Airway epithelial cell (primary cell): ENCODE results near the gene C7orf25. TPM values are rescaled to one million over a fixed set of nuclear protein-coding genes. Genes with fewer than 3 reads are reported as not detected.

Experiments
- total RNA-seq: library from RNA; depleted of rRNA; stranded (reverse); fragments of >200 nt; gene quantifications from 2 replicates; pipeline ENCODE4 v1.2.3, GENCODE V29; 2015

Gene C7orf25
- 3.1 and 7.5 TPM in 2 replicates for total RNA-seq

GRCh38 chr7:42911454-42912447, at the start of gene C7orf25:
Gene C7orf25, minus strand, starts transcription at chr7:42912070. Its CDS starts 1,170 bp downstream, at chr7:42910900.

GRCh38 chr7:42931834-42932651, 20.2 kb upstream of the C7orf25 start, which contains the start of the genes MRPL32 and PSMA2:
Gene MRPL32, plus strand, starts transcription at chr7:42932376. Its CDS starts 11 bp downstream, at chr7:42932387.
Gene PSMA2, minus strand, starts transcription at chr7:42932174. Its CDS starts 16 bp downstream, at chr7:42932158.

Other genes with a start within 250 kb of the C7orf25 start
- 117 and 121 TPM in 2 replicates for gene PSMA2, start 20.1 kb upstream of the C7orf25 start, total RNA-seq
- 44.8 and 53.2 TPM in 2 replicates for gene MRPL32, start 20.3 kb upstream of the C7orf25 start, total RNA-seq
- not detected in 2 replicates for gene HECW1, start 200.6 kb upstream of the C7orf25 start, total RNA-seq